ENCODE measurements around the gene DOCK1. TPM values are rescaled to one million over a fixed set of nuclear protein-coding genes. Genes with fewer than 3 reads are reported as not detected.

DOCK1 gene
- total RNA-seq, 1 donor from 2014 or later = 31.2 TPM

DNA sequence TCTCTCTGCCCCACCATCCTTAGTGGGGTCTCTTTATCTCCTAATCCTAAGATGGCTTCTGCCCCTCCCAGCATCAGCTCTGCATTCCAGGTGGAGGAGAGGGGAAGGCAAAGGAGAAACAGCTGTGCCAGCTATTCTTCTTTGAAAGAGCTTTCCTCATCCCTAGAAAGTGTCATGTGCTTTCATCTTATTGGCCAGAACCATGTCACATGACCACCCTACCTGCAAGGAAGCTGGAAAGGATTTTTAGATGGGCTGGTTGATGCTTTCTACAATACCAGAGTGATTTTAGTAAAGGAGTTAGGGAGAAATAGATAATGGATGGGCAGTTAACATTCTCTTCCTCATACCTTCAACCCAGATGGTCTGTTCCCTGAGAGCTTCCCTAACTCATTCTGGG is 150.0 kb downstream of the DOCK1 start:
- DNase-seq (ENCODE audit: low spot score) = no peak
- intact Hi-C loops (cut with DNase I) = no loop called here

DNA sequence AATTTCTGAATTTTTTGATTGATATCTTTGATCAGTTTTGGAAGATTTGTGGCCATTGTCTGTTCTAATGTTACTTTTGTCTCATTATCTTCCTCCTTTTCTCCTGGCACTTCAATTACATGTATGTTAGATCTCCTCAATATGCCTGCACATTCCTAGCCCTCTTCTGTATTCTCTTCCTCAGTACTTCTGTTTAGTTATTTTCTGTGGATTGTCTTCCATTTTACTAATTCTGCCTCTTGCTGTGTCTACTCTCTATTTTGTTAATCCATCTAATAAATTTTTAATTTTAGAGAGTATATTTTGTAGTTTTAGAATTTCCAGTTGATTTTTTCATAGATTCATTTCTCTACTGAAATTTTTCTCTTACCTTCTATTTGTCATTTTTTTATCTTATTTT is 154.1 kb downstream of the DOCK1 start:
- intact Hi-C loops (cut with DNase I) = no loop called here
- no peak for DNase-seq (ENCODE audit: low spot score)

DNA sequence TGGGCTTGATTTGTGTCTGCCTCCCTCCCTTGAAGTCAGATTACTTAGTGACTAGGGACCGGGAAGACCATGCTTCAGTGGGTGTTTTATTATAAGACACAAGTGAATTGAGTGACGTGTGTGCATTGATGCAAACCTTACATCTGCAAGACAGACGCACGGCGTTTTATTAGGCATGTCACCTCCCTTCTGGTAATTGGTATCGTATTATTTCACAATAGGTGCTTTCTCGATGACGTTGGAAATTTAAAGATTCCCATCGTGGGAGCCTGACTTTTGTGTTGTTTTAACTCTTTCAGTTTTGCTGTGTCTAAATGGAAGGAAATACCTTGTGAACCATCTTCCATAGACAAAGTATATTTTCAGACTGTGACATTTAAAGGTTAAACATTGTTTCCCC is 158.5 kb downstream of the DOCK1 start:
- intact Hi-C loops (cut with DNase I) = no loop called here
- no peak for DNase-seq (ENCODE audit: low spot score)

DNA sequence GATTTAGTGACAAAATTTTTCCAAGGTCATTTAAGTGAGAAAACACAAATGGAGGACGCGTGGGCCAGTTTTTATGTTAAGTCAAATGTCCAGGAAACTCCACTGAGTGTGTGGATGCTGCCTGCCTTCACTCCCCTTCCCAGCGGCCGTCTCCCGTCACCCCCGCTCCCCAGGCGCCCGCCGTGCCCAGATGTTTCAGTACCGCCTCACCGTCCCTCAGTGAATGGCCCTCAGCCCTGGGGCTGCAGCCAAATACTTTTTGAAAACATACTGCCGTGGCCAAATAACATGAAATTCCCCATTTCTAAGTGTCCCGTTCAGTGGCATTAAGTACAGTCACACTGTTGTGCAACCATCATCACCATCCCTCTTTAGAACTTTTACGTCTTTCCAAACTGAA is 159.2 kb downstream of the DOCK1 start:
- no peak for DNase-seq (ENCODE audit: low spot score)
- intact Hi-C loops (cut with DNase I) = no loop called here

DNA sequence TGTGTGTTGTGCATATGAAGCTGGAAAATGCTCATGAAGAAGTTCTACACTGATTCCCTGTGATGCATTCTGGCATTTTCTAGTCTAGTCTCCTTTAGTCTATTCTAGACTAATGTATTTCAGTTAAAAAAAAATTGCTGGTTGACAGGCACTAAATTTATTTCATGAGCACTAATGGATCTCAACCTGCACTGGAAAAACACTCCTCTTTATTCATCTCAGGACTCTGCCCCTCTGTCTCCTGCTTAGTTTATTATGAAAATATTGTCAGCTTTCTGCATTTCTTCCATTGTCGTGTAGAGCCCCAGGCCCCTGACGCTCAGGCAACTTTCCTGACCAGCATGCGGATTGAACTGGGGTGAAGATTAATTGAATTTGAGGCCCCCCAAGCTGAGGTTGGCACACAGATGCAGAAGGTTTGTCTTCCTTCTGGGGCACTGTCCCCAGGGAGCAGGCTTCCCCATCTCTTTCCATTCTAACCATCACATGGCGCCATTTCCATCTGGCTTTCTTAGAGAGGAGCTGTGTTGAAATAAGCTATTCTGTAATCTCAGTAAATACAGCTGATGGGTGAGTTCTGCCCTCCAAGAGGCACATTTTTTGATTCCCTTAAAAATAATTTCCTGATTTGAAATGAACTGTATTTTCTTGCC is 162.4 kb downstream of the DOCK1 start:
- no peak for DNase-seq (ENCODE audit: low spot score)
- intact Hi-C loops (cut with DNase I) = no loop called here

GRCh38 chr10:127068485-127068884 is 163.3 kb downstream of the DOCK1 start:
- intact Hi-C loops (cut with DNase I) = no loop called here

DNA sequence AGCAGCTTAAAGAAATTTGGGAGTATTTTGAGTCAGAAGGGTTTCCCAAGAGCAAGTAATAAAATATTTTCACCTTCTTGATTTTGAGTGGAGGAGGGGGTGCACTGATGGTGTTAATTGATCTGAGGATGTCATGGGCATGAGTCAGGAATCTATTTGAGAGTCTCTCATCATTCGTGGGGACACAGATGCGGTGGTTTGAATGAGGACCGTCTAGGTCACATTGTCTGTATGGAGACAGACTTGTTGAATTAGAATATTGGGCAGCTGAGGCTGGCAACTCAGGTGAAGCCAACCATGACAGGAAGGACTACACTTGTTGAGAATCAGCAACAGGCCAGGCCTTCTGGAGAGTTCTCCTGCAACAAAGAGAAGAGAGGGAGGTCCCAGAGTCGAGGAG is 164.2 kb downstream of the DOCK1 start:
- no peak for DNase-seq (ENCODE audit: low spot score)
- intact Hi-C loops (cut with DNase I) = no loop called here

More at GRCh38 chr10:127068485-127068884, 163.3 kb downstream of the DOCK1 start:
- DNase-seq (ENCODE audit: low spot score) = no peak

GRCh38 chr10:127071126-127071525 is 165.9 kb downstream of the DOCK1 start:
- intact Hi-C loops (cut with DNase I) = no loop called here

DNA sequence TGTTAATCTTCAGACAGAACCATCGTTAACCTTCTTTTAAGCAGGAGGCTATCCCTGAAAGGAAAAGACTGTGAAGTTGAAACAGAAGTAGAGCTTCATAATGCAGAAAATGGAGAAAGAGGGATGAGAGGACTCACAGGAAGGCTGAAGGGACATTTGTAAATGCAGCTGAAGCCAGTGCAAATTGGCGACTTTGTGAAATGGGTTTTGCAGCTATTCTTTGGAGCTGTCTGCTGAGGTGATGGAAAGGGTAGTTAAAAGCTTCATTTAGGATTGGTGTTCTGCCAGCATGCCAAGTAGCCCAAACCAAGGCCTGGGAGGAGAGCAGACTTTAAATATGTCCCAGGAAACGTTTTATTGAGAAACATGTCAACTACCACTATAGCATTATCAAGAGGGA is 168.4 kb downstream of the DOCK1 start:
- intact Hi-C loops (cut with DNase I) = no loop called here
- no peak for DNase-seq (ENCODE audit: low spot score)

More at GRCh38 chr10:127071126-127071525, 165.9 kb downstream of the DOCK1 start:
- DNase-seq (ENCODE audit: low spot score) = no peak

DNA sequence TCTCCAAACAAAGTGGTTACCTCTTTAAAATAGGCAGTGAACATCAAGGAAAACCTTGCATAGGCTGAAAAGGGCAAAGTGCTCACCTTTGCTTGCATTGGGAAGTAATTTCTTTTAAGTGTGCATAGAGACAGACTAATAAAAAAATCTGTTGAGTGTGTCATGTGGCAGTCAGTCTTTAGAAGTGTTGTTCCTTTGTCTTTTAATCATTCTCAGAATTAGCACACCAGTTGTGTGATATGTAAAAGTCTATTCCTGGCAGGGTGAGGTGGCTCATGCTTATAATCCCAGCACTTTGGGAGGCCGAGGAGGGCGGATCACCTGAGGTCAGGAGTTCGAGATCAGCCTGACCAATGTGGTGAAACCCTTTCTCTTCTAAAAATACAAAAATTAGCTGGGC is 174.2 kb downstream of the DOCK1 start:
- DNase-seq (ENCODE audit: low spot score) = no peak
- intact Hi-C loops (cut with DNase I) = no loop called here

DNA sequence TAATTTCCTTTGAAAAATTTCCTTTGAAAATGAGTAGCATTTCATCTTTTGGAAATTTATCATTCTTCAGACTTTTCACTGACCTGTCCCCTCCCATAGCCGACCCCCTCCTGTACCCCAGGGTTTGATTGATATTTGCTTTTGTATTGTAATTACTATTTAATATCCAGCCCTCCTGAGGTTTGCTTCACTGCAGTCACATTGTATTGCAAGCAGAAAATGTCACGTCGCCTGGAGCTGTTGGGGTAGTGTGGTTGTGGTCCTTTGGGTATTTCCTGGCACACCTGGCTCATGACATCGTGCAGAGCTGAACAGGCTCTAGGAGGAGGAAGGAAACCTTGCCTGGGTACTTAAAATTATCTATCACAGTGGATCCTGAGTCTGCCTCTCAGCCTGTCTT is 175.1 kb downstream of the DOCK1 start:
- intact Hi-C loops (cut with DNase I) = no loop called here
- DNase-seq (ENCODE audit: low spot score) = no peak

DNA sequence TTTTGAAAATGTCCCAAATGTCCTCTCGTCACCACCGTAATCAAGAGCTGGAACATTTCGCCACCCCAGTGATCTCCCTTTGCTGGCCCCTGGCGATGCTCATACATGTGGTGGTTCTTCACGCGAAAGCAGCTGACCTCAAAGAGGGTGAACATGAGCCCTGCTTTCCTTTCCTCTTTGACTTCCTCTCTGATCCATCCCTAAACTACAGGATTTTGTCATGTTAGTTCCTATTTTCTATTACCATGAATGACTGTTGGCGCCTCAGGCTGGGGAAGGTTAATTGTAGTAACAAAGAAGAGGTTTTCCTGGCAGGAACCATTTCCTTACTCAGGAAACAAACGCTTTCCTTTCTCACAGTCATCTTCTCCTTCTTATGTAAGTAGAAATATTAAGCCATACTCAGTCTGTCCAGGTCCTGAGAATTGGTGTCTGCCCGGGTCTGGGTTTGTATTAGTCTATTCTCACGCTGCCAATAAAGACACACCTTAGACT is 176.7 kb downstream of the DOCK1 start:
- intact Hi-C loops (cut with DNase I) = no loop called here
- no peak for DNase-seq (ENCODE audit: low spot score)

- DNase-seq (ENCODE audit: low spot score) = no peak
- intact Hi-C loops (cut with DNase I) = no loop called here
Observed at GRCh38 chr10:127082651-127083050, 177.4 kb downstream of the DOCK1 start.

GRCh38 chr10:127085957-127086356 is 180.7 kb downstream of the DOCK1 start:
- intact Hi-C loops (cut with DNase I) = no loop called here
- DNase-seq (ENCODE audit: low spot score) = no peak

DNA sequence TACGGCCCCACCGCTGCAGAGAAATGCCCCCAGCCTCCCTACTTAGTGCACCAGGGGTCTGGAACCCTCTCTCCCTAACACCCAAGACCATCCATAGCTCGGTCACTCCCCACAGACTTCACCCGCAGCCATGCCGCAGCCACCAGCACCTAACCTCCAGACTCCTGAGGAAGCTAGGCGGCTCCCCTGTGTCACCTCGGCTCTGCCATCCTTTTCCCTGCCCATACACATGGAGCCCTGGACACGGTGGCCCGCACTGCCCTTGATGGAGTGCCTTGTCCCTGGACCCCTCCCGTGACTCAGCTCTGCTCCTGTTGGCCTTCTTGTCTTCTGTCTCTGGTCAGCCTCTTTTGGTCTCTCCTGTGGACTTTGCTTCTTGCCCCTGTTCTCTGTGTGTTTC is 183.7 kb downstream of the DOCK1 start:
- intact Hi-C loops (cut with DNase I) = no loop called here
- DNase-seq (ENCODE audit: low spot score) = no peak

- intact Hi-C loops (cut with DNase I) = no loop called here
- no peak for DNase-seq (ENCODE audit: low spot score)
Observed at GRCh38 chr10:127089446-127089845, 184.2 kb downstream of the DOCK1 start.

DNA sequence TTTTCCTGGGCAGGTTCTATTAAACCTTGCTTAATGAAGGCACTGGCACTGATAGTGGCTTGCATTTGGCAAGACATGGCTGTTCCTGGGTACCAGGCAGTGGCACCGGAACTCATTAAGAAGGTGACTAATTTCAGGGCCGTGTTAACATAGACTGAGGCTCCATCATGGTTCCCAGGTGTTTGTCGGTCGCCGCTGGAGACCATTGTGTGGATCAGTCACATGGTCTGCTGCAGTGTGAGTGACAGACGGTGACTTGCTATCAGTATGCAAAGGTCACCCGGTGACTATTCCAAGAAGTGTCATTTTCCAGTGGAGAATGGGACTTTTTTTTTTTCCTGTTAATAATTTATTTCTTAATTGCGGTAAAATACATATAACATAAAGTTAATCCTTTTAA is 184.9 kb downstream of the DOCK1 start:
- no peak for DNase-seq (ENCODE audit: low spot score)
- intact Hi-C loops (cut with DNase I) = no loop called here

DNA sequence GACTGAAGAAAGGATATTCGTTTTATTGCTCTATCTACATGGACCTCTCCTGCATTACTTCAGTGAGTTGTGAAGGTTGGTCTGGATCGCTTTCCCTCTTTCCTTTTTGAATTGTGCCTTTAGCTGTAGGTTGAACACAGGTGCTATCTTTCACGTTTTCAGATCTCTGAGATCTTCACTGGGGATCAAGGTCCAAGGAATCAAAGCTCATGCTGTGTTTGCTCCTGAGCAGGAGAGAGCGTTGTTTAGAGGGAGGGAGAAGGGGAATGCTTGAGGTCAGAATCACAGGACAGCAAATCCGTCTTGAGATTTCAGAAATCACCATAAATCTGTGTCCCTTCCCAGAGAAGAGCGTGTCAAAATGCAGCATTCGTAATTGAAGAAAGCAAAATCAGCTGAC is 186.1 kb downstream of the DOCK1 start:
- DNase-seq (ENCODE audit: low spot score) = no peak
- intact Hi-C loops (cut with DNase I) = no loop called here

DNA sequence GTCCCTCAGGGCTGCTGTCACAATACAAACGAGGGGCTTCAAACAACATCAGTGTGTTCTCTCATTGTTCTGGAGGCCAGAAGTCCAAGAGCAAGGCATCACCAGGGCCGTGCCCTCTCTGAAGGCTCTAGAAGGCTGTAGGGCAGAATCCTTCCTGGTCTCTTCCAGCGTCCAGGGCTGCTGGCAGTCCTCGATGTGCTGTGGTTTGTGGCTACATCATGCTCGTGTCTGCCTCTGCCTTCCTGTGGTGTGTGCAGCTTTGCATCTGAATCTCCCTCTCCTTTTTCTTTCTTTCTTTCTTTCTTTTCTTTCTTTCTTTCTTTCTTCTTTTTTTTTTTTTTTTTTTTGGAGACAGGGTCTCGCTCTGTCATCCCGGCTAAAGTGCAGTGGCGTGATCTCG is 187.7 kb downstream of the DOCK1 start:
- intact Hi-C loops (cut with DNase I) = no loop called here
- DNase-seq (ENCODE audit: low spot score) = no peak

- intact Hi-C loops (cut with DNase I) = no loop called here
- DNase-seq (ENCODE audit: low spot score) = no peak
Observed at GRCh38 chr10:127094984-127095383, 189.8 kb downstream of the DOCK1 start.

GRCh38 chr10:127100983-127101615 is 195.9 kb downstream of the DOCK1 start:
- DNase-seq (ENCODE audit: low spot score) = no peak
- intact Hi-C loops (cut with DNase I) = no loop called here

DNA sequence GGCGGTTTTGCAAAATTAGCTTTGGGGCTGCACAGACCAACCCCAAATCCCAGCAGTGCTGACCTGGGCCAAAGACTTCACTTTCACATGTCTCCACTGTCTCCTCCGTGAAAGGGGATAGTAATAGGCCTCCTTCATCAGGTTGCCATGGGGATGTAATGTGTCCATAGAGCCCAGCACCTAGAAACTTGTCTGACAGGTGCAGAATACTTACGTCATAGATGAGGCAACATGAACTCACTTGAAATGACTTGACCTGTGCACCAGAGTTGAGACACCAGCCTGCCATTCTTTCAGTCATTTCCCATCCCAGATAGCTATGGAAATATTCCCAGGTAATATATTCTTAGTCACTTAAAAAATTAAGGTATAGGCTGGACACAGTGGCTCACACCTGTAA is 196.9 kb downstream of the DOCK1 start:
- intact Hi-C loops (cut with DNase I) = no loop called here
- DNase-seq (ENCODE audit: low spot score) = no peak
